Activated naive CD4-positive, alpha-beta T cell treated with anti-CD3 and anti-CD28 coated beads for 36 hours (primary cell): ENCODE measurements around the gene PLXND1. TPM values are rescaled to one million over a fixed set of nuclear protein-coding genes. Genes with fewer than 3 reads are reported as not detected.

Experiments used
- CTCF ChIA-PET: fragments of 350-600 bp; sonication (Branson Sonifier 250); formaldehyde crosslinking; loops from one replicate; lab custom pipeline; 2021; ENCODE audit warnings: antibody characterized with exemption; lab: Charles Lee
- DNase-seq: peaks from one replicate; pipeline ENCODE4 v3.0.0-alpha.2; 2020
- H3K27ac Mint-ChIP-seq: one replicate; pipeline ENCODE4 v1.8.0; 2021; ENCODE audit warnings: mild to moderate bottlenecking, mixed read lengths
- H3K27me3 Mint-ChIP-seq: one replicate; pipeline ENCODE4 v1.8.0; 2021; ENCODE audit warnings: low read depth, mixed read lengths
- H3K36me3 Mint-ChIP-seq: one replicate; pipeline ENCODE4 v1.8.0; 2021; ENCODE audit warnings: low read depth, mixed read lengths
- H3K4me1 Mint-ChIP-seq: one replicate; pipeline ENCODE4 v1.8.0; 2021; ENCODE audit warnings: low read depth, mixed read lengths
- H3K4me3 Mint-ChIP-seq: one replicate; pipeline ENCODE4 v1.8.0; 2021; ENCODE audit warnings: mild to moderate bottlenecking, moderate library complexity, mixed read lengths
- H3K9me3 Mint-ChIP-seq: one replicate; pipeline ENCODE4 v1.8.0; 2021; ENCODE audit warnings: mixed read lengths
- intact Hi-C: fragments of 100-400 bp; cut with micrococcal nuclease; formaldehyde crosslinking; loops from one replicate; pipeline ENCODE4 v1.15.1; 2023
- total RNA-seq, 2 experiments: library from RNA; stranded (reverse); gene quantifications; one replicate each; pipeline ENCODE4 v1.2.3, GENCODE V29; 2021

The PLXND1 gene
- total RNA-seq, 2 experiments from 2014 or later = 5.1 to 6.2 TPM

DNA sequence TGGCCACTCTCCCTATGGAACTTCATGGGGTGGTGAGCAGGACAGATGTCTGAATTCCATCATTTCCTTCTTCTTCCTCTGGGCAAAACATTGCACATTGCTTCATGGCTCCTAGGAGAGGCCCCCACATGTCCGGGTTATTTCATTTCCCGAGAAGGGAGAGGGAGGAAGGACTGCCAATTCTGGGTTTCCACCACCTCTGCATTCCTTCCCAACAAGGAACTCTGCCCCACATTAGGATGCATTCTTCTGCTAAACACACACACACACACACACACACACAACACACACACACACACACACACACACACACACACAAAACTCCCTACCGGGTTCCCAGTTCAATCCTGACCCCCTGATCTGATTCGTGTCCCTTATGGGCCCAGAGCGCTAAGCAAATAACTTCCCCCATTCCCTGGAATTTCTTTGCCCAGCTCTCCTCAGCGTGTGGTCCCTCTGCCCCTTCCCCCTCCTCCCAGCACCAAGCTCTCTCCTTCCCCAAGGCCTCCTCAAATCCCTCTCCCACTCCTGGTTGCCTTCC is 76.2 kb downstream of the PLXND1 start:
- Mint-ChIP-seq H3K4me3 (no peak overlapping the region), H3K27me3 (no peaks in the 10 kb centered on the region), H3K9me3 (no peaks in the 10 kb centered on the region), H3K36me3 (no peaks in the 10 kb centered on the region), H3K27ac (no peak overlapping the region), H3K4me1 (no peaks in the 10 kb centered on the region)
- intact Hi-C loops = no loop called here
- CTCF ChIA-PET = no interaction called here
- no peak for DNase-seq

DNA sequence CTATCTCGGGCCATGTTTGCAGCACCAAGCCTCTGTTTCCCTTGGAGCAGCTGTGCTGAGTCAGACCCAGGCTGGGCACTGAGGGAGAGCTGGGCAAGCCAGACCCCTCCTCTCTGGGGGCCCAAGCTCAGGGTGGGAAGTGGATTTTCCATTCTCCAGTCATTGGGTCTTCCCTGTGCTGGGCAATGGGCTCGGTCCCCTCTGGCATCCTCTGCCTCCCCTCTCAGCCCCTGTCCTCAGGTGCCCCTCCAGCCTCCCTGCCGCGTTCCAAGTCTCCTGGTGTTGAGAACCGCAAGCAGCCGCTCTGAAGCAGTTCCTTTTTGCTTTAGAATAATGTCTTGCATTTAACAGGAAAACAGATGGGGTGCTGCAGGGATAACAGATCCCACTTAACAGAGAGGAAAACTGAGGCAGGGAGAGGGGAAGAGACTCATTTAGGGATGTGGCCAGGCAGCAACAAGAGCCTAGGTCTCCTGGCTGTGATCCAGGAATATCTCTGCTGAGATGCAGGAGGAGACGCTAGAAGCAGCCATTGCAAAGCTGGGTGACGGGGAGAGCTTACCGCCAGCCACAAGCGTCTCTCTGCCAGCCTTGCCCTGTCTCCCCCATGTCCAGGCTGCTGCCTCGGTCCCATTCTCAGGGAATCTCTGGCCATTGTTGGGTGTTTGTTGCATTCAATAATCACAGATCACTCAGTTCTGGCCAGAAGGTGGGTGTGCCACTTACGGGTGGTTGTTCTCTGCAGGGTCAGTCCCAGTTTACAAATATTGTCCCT is 76.9 kb downstream of the PLXND1 start:
- no peaks in the 10 kb centered on the region for H3K9me3 Mint-ChIP-seq
- intact Hi-C loops = no loop called here
- CTCF ChIA-PET = no interaction called here
- H3K27me3 Mint-ChIP-seq = no peaks in the 10 kb centered on the region
- H3K4me3 Mint-ChIP-seq = no peak overlapping the region
- H3K27ac Mint-ChIP-seq = no peak overlapping the region
- H3K36me3 Mint-ChIP-seq = no peaks in the 10 kb centered on the region
- no peaks in the 10 kb centered on the region for H3K4me1 Mint-ChIP-seq
- no peak for DNase-seq

- intact Hi-C loops = no loop called here
- Mint-ChIP-seq H3K4me1 (no peaks in the 10 kb centered on the region), H3K36me3 (no peaks in the 10 kb centered on the region), H3K27ac (peak within 1 kb of the TSS; percentile 30), H3K4me3 (no peak within 1 kb of the TSS), H3K9me3 (no peaks in the 10 kb centered on the region), H3K27me3 (no peaks in the 10 kb centered on the region)
- DNase-seq = no peak
- CTCF ChIA-PET = interaction anchor here (1.2 kb wide), 1 partner anchor 38 kb away, joined by 3 read pairs; no protein-coding TSS in a partner anchor
These were observed 77.8 kb downstream of the PLXND1 start, which contains the start of gene RHO for GRCh38 chr3:129528589-129529100. Gene RHO, plus strand, starts transcription at chr3:129528639. Its CDS starts 95 bp downstream, at chr3:129528734.

- Mint-ChIP-seq H3K9me3 (no peaks in the 10 kb centered on the region), H3K27ac (no peak overlapping the region), H3K4me3 (no peak overlapping the region), H3K27me3 (no peaks in the 10 kb centered on the region), H3K36me3 (no peaks in the 10 kb centered on the region), H3K4me1 (no peaks in the 10 kb centered on the region)
- no peak for DNase-seq
- intact Hi-C loops = no loop called here
- CTCF ChIA-PET = no interaction called here
These were observed 79.2 kb downstream of the PLXND1 start for GRCh38 chr3:129527262-129527661.

DNA sequence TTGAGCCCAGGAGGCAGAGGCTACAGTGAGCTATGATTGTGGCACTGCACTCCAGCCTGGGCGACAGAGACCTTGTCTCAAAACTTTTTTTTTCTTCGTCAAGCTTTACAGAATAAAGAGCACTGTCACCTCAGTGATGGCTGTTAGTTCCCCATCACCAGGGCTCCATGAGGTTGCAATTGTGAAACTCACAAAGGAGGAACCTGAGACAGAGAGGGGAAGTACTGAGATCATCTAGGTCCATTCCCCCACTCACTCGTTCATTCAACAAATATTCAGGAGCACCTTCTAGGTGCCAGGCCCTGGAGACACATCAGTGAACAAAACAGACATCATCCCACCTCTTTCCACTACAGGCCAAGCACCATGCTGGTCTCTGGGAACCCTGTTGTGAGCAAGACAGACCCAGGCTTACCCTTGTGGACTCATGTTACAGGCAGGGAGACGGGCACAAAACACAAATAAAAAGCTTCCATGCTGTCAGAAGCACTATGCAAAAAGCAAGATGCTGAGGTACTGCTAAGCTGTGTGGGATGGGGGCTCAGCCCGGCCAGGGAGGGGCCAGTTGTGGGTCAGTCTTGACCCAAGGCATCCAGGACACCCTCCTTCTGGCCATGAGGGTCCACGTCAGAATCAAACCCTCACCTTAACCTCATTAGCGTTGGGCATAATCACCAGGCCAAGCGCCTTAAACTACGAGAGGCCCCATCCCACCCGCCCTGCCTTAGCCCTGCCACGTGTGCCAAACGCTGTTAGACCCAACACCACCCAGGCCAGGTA is 80.2 kb downstream of the PLXND1 start:
- intact Hi-C loops = no loop called here
- CTCF ChIA-PET = interaction anchor here (1.2 kb wide), 1 partner anchor 148 kb away, joined by 3 read pairs; no protein-coding TSS in a partner anchor
- no peaks in the 10 kb centered on the region for H3K36me3 Mint-ChIP-seq
- no peaks in the 10 kb centered on the region for H3K4me1 Mint-ChIP-seq
- no peak overlapping the region for H3K27ac Mint-ChIP-seq
- no peaks in the 10 kb centered on the region for H3K27me3 Mint-ChIP-seq
- no peak overlapping the region for H3K4me3 Mint-ChIP-seq
- H3K9me3 Mint-ChIP-seq = no peaks in the 10 kb centered on the region
- DNase-seq = no peak

- Mint-ChIP-seq H3K4me1 (no peaks in the 10 kb centered on the region), H3K27ac (no peak overlapping the region), H3K4me3 (no peak overlapping the region), H3K27me3 (no peaks in the 10 kb centered on the region), H3K36me3 (no peaks in the 10 kb centered on the region), H3K9me3 (no peaks in the 10 kb centered on the region)
- DNase-seq = peak; percentile 27
- intact Hi-C loops = no loop called here
- CTCF ChIA-PET = interaction anchor here (1.2 kb wide), 1 partner anchor 148 kb away, joined by 3 read pairs; no protein-coding TSS in a partner anchor
These were observed 81.0 kb downstream of the PLXND1 start for GRCh38 chr3:129525341-129525968.

DNA sequence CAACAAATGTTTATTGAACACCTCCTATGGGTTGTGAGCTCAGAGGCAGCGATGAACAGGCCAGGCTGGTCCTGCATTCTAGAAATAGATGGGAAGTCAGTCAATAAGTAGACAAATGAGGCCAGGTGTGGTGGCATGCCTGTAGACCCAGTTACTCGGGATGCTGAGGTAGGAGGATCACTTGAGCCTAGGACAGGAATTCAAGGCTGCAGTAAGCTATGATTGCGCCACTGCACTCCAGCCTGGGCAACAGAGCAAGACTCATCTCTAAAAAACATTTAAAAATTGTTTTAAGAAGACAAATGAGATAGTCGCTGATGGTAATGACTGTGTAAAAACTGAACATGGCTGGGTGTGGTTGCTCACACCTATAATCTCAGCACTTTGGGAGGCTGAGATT is 82.4 kb downstream of the PLXND1 start:
- H3K4me3 Mint-ChIP-seq = no peak overlapping the region
- DNase-seq = no peak
- no peaks in the 10 kb centered on the region for H3K27me3 Mint-ChIP-seq
- H3K36me3 Mint-ChIP-seq = no peaks in the 10 kb centered on the region
- intact Hi-C loops = no loop called here
- H3K9me3 Mint-ChIP-seq = no peaks in the 10 kb centered on the region
- H3K27ac Mint-ChIP-seq = no peak overlapping the region
- H3K4me1 Mint-ChIP-seq = no peaks in the 10 kb centered on the region
- CTCF ChIA-PET = no interaction called here

- intact Hi-C loops = no loop called here
- Mint-ChIP-seq H3K4me1 (no peaks in the 10 kb centered on the region), H3K9me3 (no peaks in the 10 kb centered on the region), H3K27ac (no peak overlapping the region), H3K27me3 (no peaks in the 10 kb centered on the region), H3K36me3 (no peaks in the 10 kb centered on the region), H3K4me3 (no peak overlapping the region)
- CTCF ChIA-PET = no interaction called here
- no peak for DNase-seq
These were observed 83.5 kb downstream of the PLXND1 start for GRCh38 chr3:129522953-129523352.

- Mint-ChIP-seq H3K27me3 (no peaks in the 10 kb centered on the region), H3K4me3 (no peak overlapping the region), H3K9me3 (no peaks in the 10 kb centered on the region), H3K36me3 (peaks cover 3% of the 10 kb centered on the region), H3K27ac (no peak overlapping the region), H3K4me1 (no peaks in the 10 kb centered on the region)
- CTCF ChIA-PET = interaction anchor here (0.7 kb wide), 1 partner anchor 105 kb away, joined by 3 read pairs; no protein-coding TSS in a partner anchor
- intact Hi-C loops = no loop called here
- DNase-seq = no peak
These were observed 84.9 kb downstream of the PLXND1 start for GRCh38 chr3:129521611-129522010.

DNA sequence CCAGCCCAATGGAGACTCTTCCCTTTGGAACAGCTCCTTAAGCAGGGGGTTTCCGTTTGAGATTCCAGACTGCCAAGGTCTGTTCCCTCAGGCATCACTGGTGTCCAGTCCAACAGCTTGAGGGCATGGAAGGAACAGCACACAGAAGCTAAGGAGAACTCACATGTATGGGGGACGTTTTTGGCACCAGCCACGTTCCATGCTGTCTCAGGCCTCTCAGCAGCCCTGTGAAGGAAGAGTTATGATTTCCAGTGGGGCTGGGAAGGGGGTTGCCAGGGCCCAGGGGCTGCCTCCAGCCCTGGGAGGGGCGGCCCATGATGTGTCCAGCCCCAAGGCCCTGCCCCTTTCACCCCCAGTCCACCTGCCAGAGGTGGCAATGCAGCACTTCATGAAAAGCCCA is 85.5 kb downstream of the PLXND1 start:
- H3K4me1 Mint-ChIP-seq = no peaks in the 10 kb centered on the region
- no peak for DNase-seq
- H3K27me3 Mint-ChIP-seq = no peaks in the 10 kb centered on the region
- peaks cover 7% of the 10 kb centered on the region for H3K36me3 Mint-ChIP-seq
- H3K4me3 Mint-ChIP-seq = no peak overlapping the region
- CTCF ChIA-PET = no interaction called here
- no peak overlapping the region for H3K27ac Mint-ChIP-seq
- intact Hi-C loops = no loop called here
- H3K9me3 Mint-ChIP-seq = no peaks in the 10 kb centered on the region

GRCh38 chr3:129519896-129520715 is 86.4 kb downstream of the PLXND1 start:
- intact Hi-C loops = no loop called here
- Mint-ChIP-seq H3K9me3 (no peaks in the 10 kb centered on the region), H3K4me1 (no peaks in the 10 kb centered on the region), H3K4me3 (no peak overlapping the region), H3K27me3 (no peaks in the 10 kb centered on the region), H3K36me3 (peaks cover 9% of the 10 kb centered on the region), H3K27ac (no peak overlapping the region)
- DNase-seq = no peak
- CTCF ChIA-PET = no interaction called here
